ENCODE measurements around the gene COX4I2. TPM values are rescaled to one million over a fixed set of nuclear protein-coding genes. Genes with fewer than 3 reads are reported as not detected.

COX4I2 gene
- total and polyA plus RNA-seq, 4 experiments from 2014 or later, result not detected

- Histone ChIP-seq H3K27me3 (ENCODE audit: insufficient read depth, low read length) (no peaks in the 10 kb centered on the region), H3K9me3 (ENCODE audit: control insufficient read depth in 1 of 2, low read length in 2 of 2) (no peaks in the 10 kb centered on the region), H3K27ac (ENCODE audit: low read depth, low read length) (no peak overlapping the region), H3K4me3 (ENCODE audit: low read length in 2 of 2) (no peak overlapping the region), H3K4me1 (ENCODE audit: insufficient read depth, low read length) (peaks cover 66% of the 10 kb centered on the region), H3K36me3 (ENCODE audit: insufficient read depth, low read length) (peaks cover 7% of the 10 kb centered on the region)
- DNase-seq, result no peak
- peaks cover 34 to 75% (median 52%) of the 10 kb centered on the region in 4 donors for H3K4me1 Mint-ChIP-seq
- peaks cover 22 to 23% of the 10 kb centered on the region in 2 donors for H3K36me3 Mint-ChIP-seq
- peak overlapping the region; percentile 32 to 87 (median 69) for H3K27ac Mint-ChIP-seq
- no peak overlapping the region for H3K4me3 Mint-ChIP-seq
- H3K9me3 Mint-ChIP-seq, result no peaks in the 10 kb centered on the region
- H3K27me3 Mint-ChIP-seq, result no peaks in the 10 kb centered on the region
- POLR2A ChIA-PET (ENCODE audit: partially characterized antibody), result interaction anchor here (1.2 kb wide), 1 partner anchor 19 kb away, joined by 3 read pairs; no protein-coding TSS in a partner anchor
- intact Hi-C loops (cut with micrococcal nuclease), result no loop called here
- CTCF ChIA-PET (ENCODE audit: partially characterized antibody), result interaction anchor here (1.2 to 3.4 kb wide), 3 partner anchors 29 to 33 kb away, joined by 4 to 25 read pairs (median 15); partner anchors contain the start of gene BCL2L1
These were observed 56.4 kb downstream of the COX4I2 start for GRCh38 chr20:31693987-31694661.

Small RNA genes within 50 kb of the gene (microRNA-seq; reads per million reads assigned to microRNA genes)
- gene MIR3193 (ENCODE audit: borderline microRNAs expressed, borderline number of aligned reads, borderline replicate concordance), result not detected

Other genes with a start within 250 kb of the COX4I2 start
- not detected for gene DEFB119, start 247.3 kb upstream of the COX4I2 start, total RNA-seq
- gene DEFB119, start 247.3 kb upstream of the COX4I2 start, polyA plus RNA-seq, result not detected
- gene DEFB121, start 231.7 kb upstream of the COX4I2 start, total RNA-seq, result not detected
- gene DEFB121, start 231.7 kb upstream of the COX4I2 start, polyA plus RNA-seq, result not detected
- not detected for gene DEFB123, start 197.3 kb upstream of the COX4I2 start, total RNA-seq
- gene DEFB123, start 197.3 kb upstream of the COX4I2 start, polyA plus RNA-seq, result not detected
- gene DEFB124, start 162.8 kb upstream of the COX4I2 start, total RNA-seq, result not detected
- not detected for gene DEFB124, start 162.8 kb upstream of the COX4I2 start, polyA plus RNA-seq
- gene REM1, start 162.6 kb upstream of the COX4I2 start, total RNA-seq, result not detected
- gene REM1, start 162.6 kb upstream of the COX4I2 start, polyA plus RNA-seq, result not detected
- gene HM13, start 123.5 kb upstream of the COX4I2 start, total RNA-seq, result 100 to 1,000 TPM; 133 to 156 TPM
- gene HM13, start 123.5 kb upstream of the COX4I2 start, polyA plus RNA-seq, result 100 to 1,000 TPM; 166 to 171 TPM
- gene ID1, start 32.6 kb upstream of the COX4I2 start, total RNA-seq, result under 1 TPM in 1 of 2 experiments, not detected in 1; 0.50 TPM
- 1 to 10 TPM in 1 of 2 donors, under 1 TPM in 1; 0.49 to 1.4 TPM for gene ID1, start 32.6 kb upstream of the COX4I2 start, polyA plus RNA-seq
- gene BCL2L1, start 85.0 kb downstream of the COX4I2 start, total RNA-seq, result 10 to 100 TPM; 20.3 to 20.8 TPM
- 10 to 100 TPM; 22.8 to 26.1 TPM for gene BCL2L1, start 85.0 kb downstream of the COX4I2 start, polyA plus RNA-seq
- under 1 TPM; 0.30 to 0.44 TPM for gene TPX2, start 101.4 kb downstream of the COX4I2 start, total RNA-seq
- under 1 TPM; 0.76 to 0.85 TPM for gene TPX2, start 101.4 kb downstream of the COX4I2 start, polyA plus RNA-seq
- gene MYLK2, start 181.4 kb downstream of the COX4I2 start, total RNA-seq, result not detected
- not detected for gene MYLK2, start 181.4 kb downstream of the COX4I2 start, polyA plus RNA-seq
- not detected for gene FOXS1, start 207.7 kb downstream of the COX4I2 start, total RNA-seq
- gene FOXS1, start 207.7 kb downstream of the COX4I2 start, polyA plus RNA-seq, result not detected
- gene DUSP15, start 232.6 kb downstream of the COX4I2 start, total RNA-seq, result not detected
- gene DUSP15, start 232.6 kb downstream of the COX4I2 start, polyA plus RNA-seq, result not detected
- gene TTLL9, start 232.7 kb downstream of the COX4I2 start, total RNA-seq, result not detected
- gene TTLL9, start 232.7 kb downstream of the COX4I2 start, polyA plus RNA-seq, result under 1 TPM in 1 of 2 donors, not detected in 1; 0.25 TPM